HepG2 (cell line): Measurements from ENCODE around the gene PCED1B.

Source experiments
- BORCS8-MEF2B ChIP-seq: sonication (generic); formaldehyde crosslinking; IDR thresholded peaks from 2 replicates; pipeline ENCODE4 v1.8.0; 2022; ENCODE audit warnings: mild to moderate bottlenecking, missing genetic modification reagents
- CTCF ChIP-seq: sonication (generic); formaldehyde crosslinking; IDR thresholded peaks from 2 replicates; pipeline ENCODE4 v1.5.0; 2020; ENCODE audit warnings: mild to moderate bottlenecking, missing genetic modification reagents, moderate library complexity
- MTA3 ChIP-seq: sonication (generic); formaldehyde crosslinking; IDR thresholded peaks from 2 replicates; pipeline ENCODE4 v1.4.0; 2020; ENCODE audit warnings: missing genetic modification reagents
- MTF1 ChIP-seq: sonication (generic); formaldehyde crosslinking; IDR thresholded peaks from 2 replicates; pipeline ENCODE4 v1.5.0; 2020; ENCODE audit warnings: missing genetic modification reagents
- POLR2A ChIP-seq, 2 experiments: IDR thresholded peaks; 2 replicates each; pipeline ENCODE4 v1.6.1; 2011; ENCODE audit warnings: low read depth in 2 of 2, low read length in 2 of 2, mild to moderate bottlenecking in 1 of 2, moderate library complexity in 1 of 2; ENCODE audit not compliant: insufficient read depth in 1 of 2
- SAFB2 ChIP-seq: sonication (generic); formaldehyde crosslinking; IDR thresholded peaks from 2 replicates; pipeline ENCODE4 v1.5.1; 2020; ENCODE audit warnings: missing genetic modification reagents, low read depth, mild to moderate bottlenecking, borderline replicate concordance
- SOX6 ChIP-seq, 2 experiments: fragments of 450-650 bp in 1 of 2; sonication (generic) in 1 of 2; formaldehyde crosslinking in 1 of 2; IDR thresholded peaks; 2 replicates each; pipeline versions ENCODE4 v1.4.0 to v1.6.1; 2017 to 2020; ENCODE audit warnings: antibody characterized with exemption in 1 of 2, mild to moderate bottlenecking in 1 of 2, missing genetic modification reagents in 1 of 2
- TF ChIP-seq, protein P1 (sequence below), 2 experiments: sonication (generic) in 1 of 2; formaldehyde crosslinking in 1 of 2; IDR thresholded peaks; 2 replicates each; pipeline versions ENCODE4 v1.6.1 to v1.9.0; 2014 to 2022; ENCODE audit warnings: antibody characterized with exemption in 1 of 2, borderline replicate concordance in 1 of 2, inconsistent platforms in 1 of 2, low read depth in 1 of 2, missing genetic modification reagents in 1 of 2

- TF ChIP-seq BORCS8-MEF2B, result no peak
- TF ChIP-seq POLR2A (IDR thresholded peaks at IDR 0.05; ENCODE audit: insufficient read depth in 1 of 2, low read depth in 2 of 2, low read length in 2 of 2), result no peak
- no peak for TF ChIP-seq MTF1 (CRISPR knock-in tag)
- TF ChIP-seq CTCF (CRISPR knock-in tag), result no peak
- no peak for TF ChIP-seq MTA3
- no peak for TF ChIP-seq SOX6 (IDR thresholded peaks at IDR 0.05)
- TF ChIP-seq SOX6 (CRISPR knock-in tag; IDR thresholded peaks at IDR 0.05), result no peak
- TF ChIP-seq, protein P1, sequence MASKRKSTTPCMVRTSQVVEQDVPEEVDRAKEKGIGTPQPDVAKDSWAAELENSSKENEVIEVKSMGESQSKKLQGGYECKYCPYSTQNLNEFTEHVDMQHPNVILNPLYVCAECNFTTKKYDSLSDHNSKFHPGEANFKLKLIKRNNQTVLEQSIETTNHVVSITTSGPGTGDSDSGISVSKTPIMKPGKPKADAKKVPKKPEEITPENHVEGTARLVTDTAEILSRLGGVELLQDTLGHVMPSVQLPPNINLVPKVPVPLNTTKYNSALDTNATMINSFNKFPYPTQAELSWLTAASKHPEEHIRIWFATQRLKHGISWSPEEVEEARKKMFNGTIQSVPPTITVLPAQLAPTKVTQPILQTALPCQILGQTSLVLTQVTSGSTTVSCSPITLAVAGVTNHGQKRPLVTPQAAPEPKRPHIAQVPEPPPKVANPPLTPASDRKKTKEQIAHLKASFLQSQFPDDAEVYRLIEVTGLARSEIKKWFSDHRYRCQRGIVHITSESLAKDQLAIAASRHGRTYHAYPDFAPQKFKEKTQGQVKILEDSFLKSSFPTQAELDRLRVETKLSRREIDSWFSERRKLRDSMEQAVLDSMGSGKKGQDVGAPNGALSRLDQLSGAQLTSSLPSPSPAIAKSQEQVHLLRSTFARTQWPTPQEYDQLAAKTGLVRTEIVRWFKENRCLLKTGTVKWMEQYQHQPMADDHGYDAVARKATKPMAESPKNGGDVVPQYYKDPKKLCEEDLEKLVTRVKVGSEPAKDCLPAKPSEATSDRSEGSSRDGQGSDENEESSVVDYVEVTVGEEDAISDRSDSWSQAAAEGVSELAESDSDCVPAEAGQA (IDR thresholded peaks at IDR 0.05; ENCODE audit: low read depth), result no peak
- TF ChIP-seq, protein P1 (CRISPR knock-in tag; IDR thresholded peaks at IDR 0.05; ENCODE audit: borderline replicate concordance), result no peak
- no peak for TF ChIP-seq SAFB2 (CRISPR knock-in tag)
Observed at GRCh38 chr12:47048541-47048940, 30.9 kb upstream of the PCED1B start.
